ENCODE results near the gene CDAN1. TPM values are rescaled to one million over a fixed set of nuclear protein-coding genes. Genes with fewer than 3 reads are reported as not detected.

The CDAN1 gene
- polyA plus RNA-seq, 1 donor from 2014 or later: 16.8 TPM

- Histone ChIP-seq H3K4me3 (ENCODE audit: low read length) (no peak overlapping the region), H2AFZ (ENCODE audit: low read depth, low read length) (no peak overlapping the region), H3K9ac (ENCODE audit: low read length) (no peak overlapping the region), H3F3A (ENCODE audit: insufficient read depth, low read length, poor library complexity, severe bottlenecking) (peaks cover 4% of the 10 kb centered on the region), H3K4me2 (ENCODE audit: low read length) (no peak overlapping the region), H4K20me1 (ENCODE audit: insufficient read depth) (no peaks in the 10 kb centered on the region), H3K27me3 (ENCODE audit: insufficient read depth, low read depth, low read length) (no peaks in the 10 kb centered on the region), H3K36me3 (ENCODE audit: insufficient read depth, low read length) (no peaks in the 10 kb centered on the region), H3K9me2 (ENCODE audit: insufficient read depth, low read length) (no peaks in the 10 kb centered on the region), H3K79me2 (replicated peaks; ENCODE audit: insufficient read depth, low read length) (no peaks in the 10 kb centered on the region), H3K9me3 (ENCODE audit: low read length) (no peaks in the 10 kb centered on the region), H3K27ac (ENCODE audit: low read length) (peak overlapping the region; percentile 80)
- TF ChIP-seq REST (IDR thresholded peaks at IDR 0.05; ENCODE audit: borderline replicate concordance): no peak
- no peak for TF ChIP-seq RAD21 (conservative IDR thresholded peaks at IDR 0.05)
- no peak for TF ChIP-seq EZH2 (IDR thresholded peaks at IDR 0.05; ENCODE audit: borderline replicate concordance, insufficient read depth, low read length, poor library complexity, severe bottlenecking)
- TF ChIP-seq SMC3 (conservative IDR thresholded peaks at IDR 0.05; ENCODE audit: poor library complexity): no peak
- TF ChIP-seq POLR2AphosphoS5 (IDR thresholded peaks at IDR 0.05): no peak
- no peak for TF ChIP-seq CTCF (IDR thresholded peaks at IDR 0.05; ENCODE audit: poor library complexity, severe bottlenecking)
- no peak for TF ChIP-seq TAF1 (IDR thresholded peaks at IDR 0.05; ENCODE audit: low read depth)
- TF ChIP-seq EP300 (conservative IDR thresholded peaks at IDR 0.05; ENCODE audit: poor library complexity, severe bottlenecking): no peak
- TF ChIP-seq MXI1 (conservative IDR thresholded peaks at IDR 0.05; ENCODE audit: poor library complexity, severe bottlenecking): no peak
Observed at GRCh38 chr15:42750306-42750705, 13.4 kb upstream of the CDAN1 start.

- no peaks in the 10 kb centered on the region for H3K9me3 ChIP-seq (ENCODE audit: low read length)
- no peak overlapping the region for H2AFZ ChIP-seq (ENCODE audit: low read depth, low read length)
- peak overlapping the region; percentile 6 for H3K4me2 ChIP-seq (ENCODE audit: low read length)
- H3K27me3 ChIP-seq (ENCODE audit: insufficient read depth, low read depth, low read length): no peaks in the 10 kb centered on the region
- peak overlapping the region; percentile 33 for H3K9ac ChIP-seq (ENCODE audit: low read length)
- TF ChIP-seq REST (IDR thresholded peaks at IDR 0.05; ENCODE audit: borderline replicate concordance): peak; percentile 89
- no peak for TF ChIP-seq RAD21 (conservative IDR thresholded peaks at IDR 0.05)
- H3K9me2 ChIP-seq (ENCODE audit: insufficient read depth, low read length): no peaks in the 10 kb centered on the region
- H3K27ac ChIP-seq (ENCODE audit: low read length): peak overlapping the region; percentile 80
- no peaks in the 10 kb centered on the region for H3K79me2 ChIP-seq (replicated peaks; ENCODE audit: insufficient read depth, low read length)
- no peaks in the 10 kb centered on the region for H3K36me3 ChIP-seq (ENCODE audit: insufficient read depth, low read length)
- H3K4me3 ChIP-seq (ENCODE audit: low read length): peak overlapping the region; percentile 45
- peaks cover 4% of the 10 kb centered on the region for H3F3A ChIP-seq (ENCODE audit: insufficient read depth, low read length, poor library complexity, severe bottlenecking)
- H4K20me1 ChIP-seq (ENCODE audit: insufficient read depth): no peaks in the 10 kb centered on the region
Observed at GRCh38 chr15:42749266-42749665, 12.3 kb upstream of the CDAN1 start.

Data from neural cell (in vitro differentiated cells).